ENCODE results near the gene INTS11.

Gene INTS11

GRCh38 chr1:1343811-1344421 lies 19.5 kb upstream of the INTS11 start:
- FAIRE-seq: no peak

- no peak for FAIRE-seq
Measured at GRCh38 chr1:1342584-1343115, 18.2 kb upstream of the INTS11 start.

GRCh38 chr1:1342061-1342562 lies 17.7 kb upstream of the INTS11 start:
- FAIRE-seq: no peak

- FAIRE-seq: no peak
Measured at GRCh38 chr1:1341549-1342021, 17.1 kb upstream of the INTS11 start.

GRCh38 chr1:1340791-1341548 lies 16.5 kb upstream of the INTS11 start:
- FAIRE-seq: no peak

GRCh38 chr1:1340185-1340584 lies 15.7 kb upstream of the INTS11 start:
- FAIRE-seq: no peak

GRCh38 chr1:1338278-1338677 lies 13.8 kb upstream of the INTS11 start:
- FAIRE-seq: no peak

- FAIRE-seq: no peak
Measured at GRCh38 chr1:1337793-1338147, 13.3 kb upstream of the INTS11 start.

GRCh38 chr1:1336931-1337792 lies 12.7 kb upstream of the INTS11 start:
- no peak for FAIRE-seq

- no peak for FAIRE-seq
Measured at GRCh38 chr1:1336446-1336845, 12.0 kb upstream of the INTS11 start.

- no peak for FAIRE-seq
Measured at GRCh38 chr1:1335792-1336248, 11.4 kb upstream of the INTS11 start.

- FAIRE-seq: no peak
Measured at GRCh38 chr1:1335283-1335682, 10.8 kb upstream of the INTS11 start.

- FAIRE-seq: no peak
Measured at GRCh38 chr1:1334835-1335234, 10.4 kb upstream of the INTS11 start.

- no peak for FAIRE-seq
Measured at GRCh38 chr1:1333551-1334241, 9.2 kb upstream of the INTS11 start.

- no peak for FAIRE-seq
Measured at GRCh38 chr1:1332774-1333480, 8.5 kb upstream of the INTS11 start.

- no peak for FAIRE-seq
Measured at GRCh38 chr1:1332031-1332755, 7.7 kb upstream of the INTS11 start.

- FAIRE-seq: no peak
Measured at GRCh38 chr1:1331068-1331965, 6.9 kb upstream of the INTS11 start, which contains the start of gene TAS1R3. TAS1R3 (plus strand) TSS chr1:1331280; CDS start chr1:1331346, 66 bp downstream.

GRCh38 chr1:1330366-1331067 lies 6.1 kb upstream of the INTS11 start:
- FAIRE-seq: no peak
